ENCODE data around the gene RETREG2.
A peak's percentile ranks its signal among the peaks of the same experiment; 100 is the strongest.

Gene RETREG2

GRCh38 chr2:219177552-219178376, at the start of gene RETREG2:
Gene RETREG2, plus strand, starts transcription at chr2:219178275. Its CDS starts 78 bp downstream, at chr2:219178353.
- DNase-seq (ENCODE audit: low read depth in 2 of 2, low spot score in 1 of 2), result peak; percentile 40 to 61

- DNase-seq (ENCODE audit: low read depth in 2 of 2, low spot score in 1 of 2), result no peak
Measured at GRCh38 chr2:219128396-219128795, 49.7 kb upstream of the RETREG2 start.

- no peak for DNase-seq (ENCODE audit: low read depth in 2 of 2, low spot score in 1 of 2)
Measured at GRCh38 chr2:219129589-219129988, 48.5 kb upstream of the RETREG2 start.

- DNase-seq (ENCODE audit: low read depth in 2 of 2, low spot score in 1 of 2), result no peak
Measured at GRCh38 chr2:219131327-219131726, 46.7 kb upstream of the RETREG2 start.

GRCh38 chr2:219131744-219132143, 46.3 kb upstream of the RETREG2 start:
- no peak for DNase-seq (ENCODE audit: low read depth in 2 of 2, low spot score in 1 of 2)

- no peak for DNase-seq (ENCODE audit: low read depth in 2 of 2, low spot score in 1 of 2)
Measured at GRCh38 chr2:219133976-219134375, 44.1 kb upstream of the RETREG2 start.

GRCh38 chr2:219140722-219141121, 37.4 kb upstream of the RETREG2 start:
- DNase-seq (ENCODE audit: low read depth in 2 of 2, low spot score in 1 of 2), result no peak

GRCh38 chr2:219142329-219142728, 35.7 kb upstream of the RETREG2 start:
- DNase-seq (ENCODE audit: low read depth in 2 of 2, low spot score in 1 of 2), result no peak

- DNase-seq (ENCODE audit: low read depth in 2 of 2, low spot score in 1 of 2), result no peak
Measured at GRCh38 chr2:219149667-219150066, 28.4 kb upstream of the RETREG2 start.

- DNase-seq (ENCODE audit: low read depth in 2 of 2, low spot score in 1 of 2), result no peak
Measured at GRCh38 chr2:219155054-219155644, 22.9 kb upstream of the RETREG2 start.

- no peak for DNase-seq (ENCODE audit: low read depth in 2 of 2, low spot score in 1 of 2)
Measured at GRCh38 chr2:219157396-219157795, 20.7 kb upstream of the RETREG2 start.

- DNase-seq (ENCODE audit: low read depth in 2 of 2, low spot score in 1 of 2), result no peak
Measured at GRCh38 chr2:219158025-219158424, 20.1 kb upstream of the RETREG2 start.

- no peak for DNase-seq (ENCODE audit: low read depth in 2 of 2, low spot score in 1 of 2)
Measured at GRCh38 chr2:219158586-219158985, 19.5 kb upstream of the RETREG2 start.

- no peak for DNase-seq (ENCODE audit: low read depth in 2 of 2, low spot score in 1 of 2)
Measured at GRCh38 chr2:219159771-219160185, 18.3 kb upstream of the RETREG2 start.

GRCh38 chr2:219160186-219161017, 17.7 kb upstream of the RETREG2 start, which contains the start of gene NHEJ1:
Gene NHEJ1, minus strand, starts transcription at chr2:219160815. Its CDS starts 2,453 bp downstream, at chr2:219158362.
- DNase-seq (ENCODE audit: low read depth in 2 of 2, low spot score in 1 of 2), result peak; percentile 84 to 88

GRCh38 chr2:219161097-219161496, 17.0 kb upstream of the RETREG2 start:
- no peak for DNase-seq (ENCODE audit: low read depth in 2 of 2, low spot score in 1 of 2)

GRCh38 chr2:219163156-219163555, 14.9 kb upstream of the RETREG2 start:
- DNase-seq (ENCODE audit: low read depth in 2 of 2, low spot score in 1 of 2), result no peak

- no peak for DNase-seq (ENCODE audit: low read depth in 2 of 2, low spot score in 1 of 2)
Measured at GRCh38 chr2:219165058-219165911, 12.8 kb upstream of the RETREG2 start.

- no peak for DNase-seq (ENCODE audit: low read depth in 2 of 2, low spot score in 1 of 2)
Measured at GRCh38 chr2:219167997-219168396, 10.1 kb upstream of the RETREG2 start.

- no peak for DNase-seq (ENCODE audit: low read depth in 2 of 2, low spot score in 1 of 2)
Measured at GRCh38 chr2:219168526-219168925, 9.5 kb upstream of the RETREG2 start.

GRCh38 chr2:219168932-219169331, 9.1 kb upstream of the RETREG2 start:
- DNase-seq (ENCODE audit: low read depth in 2 of 2, low spot score in 1 of 2), result no peak
